Putamen (tissue), 1 donor: ENCODE results near the gene DYSF.
A peak's percentile ranks its signal among the peaks of the same experiment; 100 is the strongest.

Source experiments
- DNase-seq: peaks from one replicate; pipeline ENCODE4 v3.0.0-alpha.2; 2016; ENCODE audit warnings: low spot score

The DYSF gene

DNA sequence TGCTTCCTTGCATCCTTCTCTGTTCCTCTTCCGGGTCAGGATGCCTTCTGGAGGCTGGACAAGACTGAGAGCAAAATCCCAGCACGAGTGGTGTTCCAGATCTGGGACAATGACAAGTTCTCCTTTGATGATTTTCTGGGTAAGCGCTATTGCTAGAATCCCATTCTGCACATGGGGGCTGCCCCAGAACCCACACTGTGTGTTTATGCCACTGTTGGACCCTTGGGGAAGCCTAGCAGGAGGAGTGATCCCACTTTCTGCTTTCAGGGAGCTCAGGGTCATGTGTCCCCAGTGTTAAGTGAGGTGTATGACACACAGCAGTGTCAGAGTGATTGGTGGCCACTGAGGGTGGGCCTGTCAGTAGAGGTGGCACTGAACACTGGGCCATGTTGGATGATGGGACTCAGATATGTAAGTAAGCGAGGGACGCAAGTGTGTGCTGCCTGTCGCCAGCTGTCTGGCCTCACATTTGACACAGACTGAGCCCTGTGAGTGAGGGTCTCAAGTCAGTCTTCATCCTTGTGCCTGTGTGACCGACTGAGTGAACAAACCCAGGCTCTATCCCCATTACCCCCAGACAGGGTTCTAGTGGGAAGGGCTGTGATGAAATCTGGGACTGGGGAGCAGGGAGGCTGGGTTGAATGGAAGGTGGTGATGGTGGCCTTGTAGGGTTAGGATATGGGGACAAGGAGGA, 220.9 kb downstream of the DYSF start:
- DNase-seq, result no peak

DNA sequence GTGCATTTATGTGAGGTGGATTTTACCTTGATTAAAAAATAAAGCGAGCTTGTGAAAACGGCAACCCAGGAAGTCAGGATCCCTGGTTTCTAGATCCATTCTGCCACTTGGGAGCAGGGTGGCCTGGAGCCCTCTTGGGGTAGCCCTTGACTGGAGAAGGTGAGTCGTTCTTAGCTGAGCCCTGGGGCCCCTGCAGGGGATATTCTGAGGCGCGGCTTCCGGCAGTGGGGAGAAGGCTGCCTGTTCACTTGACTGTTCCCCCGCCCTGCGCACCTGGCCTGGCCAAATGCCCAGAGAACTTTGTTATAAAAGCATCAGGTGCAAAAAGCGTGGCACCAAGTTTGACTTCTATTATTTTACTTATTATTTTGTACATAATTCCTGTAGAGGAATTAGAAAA, 221.9 kb downstream of the DYSF start:
- DNase-seq, result no peak

DNA sequence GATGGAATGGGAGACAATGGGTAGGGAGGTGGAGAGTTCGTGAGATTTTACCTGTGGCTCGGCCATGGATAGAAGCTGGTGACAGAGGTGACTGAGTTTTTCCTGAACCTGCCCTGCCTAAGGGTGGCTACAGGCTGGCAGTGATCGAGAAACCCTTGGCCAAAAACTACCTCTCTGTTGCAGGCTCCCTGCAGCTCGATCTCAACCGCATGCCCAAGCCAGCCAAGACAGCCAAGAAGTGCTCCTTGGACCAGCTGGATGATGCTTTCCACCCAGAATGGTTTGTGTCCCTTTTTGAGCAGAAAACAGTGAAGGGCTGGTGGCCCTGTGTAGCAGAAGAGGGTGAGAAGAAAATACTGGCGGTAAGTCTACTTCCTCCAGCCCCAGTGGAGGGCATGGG, 225.5 kb downstream of the DYSF start:
- no peak for DNase-seq

DNA sequence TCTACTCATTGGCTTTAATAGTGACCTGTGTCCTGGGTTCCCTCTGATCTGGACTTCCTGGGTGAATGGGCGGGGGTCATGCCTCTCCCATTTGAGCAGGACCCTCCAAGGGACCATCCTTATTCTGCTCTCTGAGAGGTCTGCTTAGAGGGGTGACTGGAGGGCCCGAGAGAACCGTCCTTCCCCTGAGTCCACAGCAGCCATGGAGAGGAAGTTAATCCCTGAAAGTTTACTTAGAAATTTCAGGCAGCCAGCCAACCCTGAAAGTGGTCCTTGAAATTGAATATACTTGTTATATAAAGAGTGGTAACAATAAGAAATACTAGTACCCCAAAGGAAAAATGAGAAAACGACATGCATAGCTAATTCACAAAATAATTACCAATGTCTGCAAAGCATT, 226.1 kb downstream of the DYSF start:
- no peak for DNase-seq

DNA sequence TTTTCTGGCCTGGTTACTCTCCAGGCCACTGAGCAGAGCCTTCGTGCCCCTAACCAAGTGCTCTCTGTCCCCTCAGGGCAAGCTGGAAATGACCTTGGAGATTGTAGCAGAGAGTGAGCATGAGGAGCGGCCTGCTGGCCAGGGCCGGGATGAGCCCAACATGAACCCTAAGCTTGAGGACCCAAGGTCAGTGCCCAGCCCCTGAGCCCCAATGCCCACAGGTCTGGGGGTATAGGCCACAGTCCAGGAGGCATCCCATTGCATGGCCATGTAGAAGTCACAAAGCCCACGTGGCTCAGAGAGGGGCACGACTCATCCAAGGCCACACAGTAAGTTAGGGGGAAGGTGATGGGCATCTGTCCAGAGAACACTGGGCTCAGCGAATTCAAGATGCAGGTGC, 227.6 kb downstream of the DYSF start:
- no peak for DNase-seq

DNA sequence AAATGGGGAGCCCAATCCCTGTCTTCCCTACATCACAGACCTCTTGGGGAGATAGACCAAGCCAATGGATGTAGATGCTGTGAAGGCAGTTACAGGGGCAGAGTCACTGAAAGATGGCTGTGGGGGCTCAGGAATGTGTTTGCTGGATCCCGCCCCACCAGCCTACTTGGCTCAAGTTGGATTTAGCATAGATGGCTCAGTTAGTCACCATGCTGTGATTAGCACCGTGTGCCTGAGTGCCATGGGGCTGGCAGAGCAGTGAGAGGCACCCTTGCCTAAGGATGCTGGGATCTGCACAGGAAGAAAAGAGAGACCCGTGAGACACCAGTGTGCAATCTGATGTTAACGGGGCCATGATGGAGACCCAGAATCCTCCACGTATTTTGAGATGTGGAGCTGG, 228.3 kb downstream of the DYSF start:
- no peak for DNase-seq

DNA sequence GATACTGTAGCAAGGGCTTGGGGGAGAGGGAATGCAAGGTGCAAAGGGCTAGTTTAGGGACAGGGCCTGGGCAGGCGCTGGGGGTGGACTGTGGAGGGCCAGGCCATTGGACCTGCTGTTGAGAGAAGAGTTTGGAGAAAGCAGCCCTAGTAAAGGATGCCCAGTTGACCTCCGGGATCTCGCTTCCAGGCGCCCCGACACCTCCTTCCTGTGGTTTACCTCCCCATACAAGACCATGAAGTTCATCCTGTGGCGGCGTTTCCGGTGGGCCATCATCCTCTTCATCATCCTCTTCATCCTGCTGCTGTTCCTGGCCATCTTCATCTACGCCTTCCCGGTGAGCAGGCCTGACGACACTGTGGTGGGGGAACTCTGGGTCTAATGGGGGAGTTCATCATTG, 229.0 kb downstream of the DYSF start:
- no peak for DNase-seq

DNA sequence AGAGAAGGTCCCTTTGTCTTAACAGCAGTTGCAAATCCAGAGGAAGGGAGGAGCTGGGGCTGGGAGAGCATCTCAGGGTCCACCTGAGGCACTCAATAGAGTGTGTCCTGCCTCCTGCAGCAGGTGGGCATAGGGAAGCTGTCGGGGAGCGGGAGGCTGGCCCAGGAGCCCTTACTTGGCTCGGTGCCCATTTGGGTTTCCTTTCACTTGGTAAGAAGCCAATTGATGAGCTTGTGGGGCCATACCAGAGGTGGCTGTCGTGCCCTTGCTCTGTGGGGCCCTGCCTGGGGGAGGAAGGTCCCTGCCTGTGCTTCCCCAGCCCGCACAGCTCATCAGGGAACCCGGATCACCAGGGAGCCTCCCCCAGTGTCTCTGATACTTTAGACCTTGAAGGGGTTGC, 229.7 kb downstream of the DYSF start:
- DNase-seq, result no peak

DNA sequence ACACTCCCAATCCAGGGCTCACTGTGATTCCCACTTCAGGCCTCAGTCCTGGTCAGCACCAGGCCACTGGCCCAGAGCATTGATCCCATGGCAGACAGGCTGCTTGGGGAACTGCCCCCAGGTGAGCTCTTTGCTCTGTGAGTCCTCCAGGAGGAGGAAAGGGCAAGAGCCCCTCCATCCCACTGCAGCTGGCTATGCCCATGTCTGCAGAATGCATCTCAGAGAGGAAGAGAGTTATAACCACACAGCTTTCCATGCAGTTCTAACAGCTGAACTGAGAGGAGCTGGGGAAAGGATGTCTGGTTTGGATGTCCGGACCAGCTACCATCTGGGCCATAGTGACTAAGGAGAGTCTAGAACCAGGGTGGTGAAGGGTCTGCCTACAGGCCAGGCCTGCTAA, 230.3 kb downstream of the DYSF start:
- DNase-seq, result no peak

DNA sequence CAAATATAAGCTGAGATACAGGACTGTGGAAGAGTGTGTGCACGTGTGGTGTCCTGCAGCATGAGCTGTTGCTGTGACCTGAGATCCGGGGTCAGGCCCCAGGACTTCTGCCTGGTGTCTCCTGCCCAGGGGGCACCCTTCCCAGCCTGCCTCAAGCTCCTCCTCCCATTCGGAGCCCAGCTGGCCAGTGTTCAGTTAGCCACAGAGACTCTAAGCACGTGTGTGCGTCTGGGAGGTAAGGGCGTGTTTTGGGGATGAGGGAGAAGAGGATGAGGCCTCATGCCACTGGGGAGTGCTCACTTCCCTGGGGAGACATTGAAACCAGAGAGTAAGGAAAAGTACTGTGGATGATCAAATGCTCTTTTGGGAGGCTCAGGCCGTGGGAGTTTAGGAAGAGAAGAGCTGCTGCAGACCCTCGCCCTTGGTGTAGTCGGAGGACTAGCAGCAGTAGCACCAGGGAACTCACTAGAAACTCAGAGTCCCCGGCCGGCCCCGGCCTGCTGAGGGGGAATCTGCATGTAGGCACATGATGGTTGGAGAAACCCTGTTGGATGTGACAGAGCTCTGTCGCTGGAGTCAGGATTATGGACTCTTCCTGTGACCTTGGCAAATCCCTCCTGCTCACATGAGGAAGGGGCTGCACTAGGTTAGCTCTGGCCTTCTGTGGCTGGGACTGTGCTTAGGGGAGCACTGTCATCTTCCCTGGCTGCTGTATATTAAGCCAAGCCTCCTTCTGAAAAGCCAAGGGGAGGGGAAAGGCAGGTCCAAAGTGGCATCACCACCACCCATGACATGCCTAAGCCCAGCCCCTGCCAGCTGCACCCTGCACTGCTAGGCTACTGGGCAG, 231.1 kb downstream of the DYSF start:
- DNase-seq, result no peak

DNA sequence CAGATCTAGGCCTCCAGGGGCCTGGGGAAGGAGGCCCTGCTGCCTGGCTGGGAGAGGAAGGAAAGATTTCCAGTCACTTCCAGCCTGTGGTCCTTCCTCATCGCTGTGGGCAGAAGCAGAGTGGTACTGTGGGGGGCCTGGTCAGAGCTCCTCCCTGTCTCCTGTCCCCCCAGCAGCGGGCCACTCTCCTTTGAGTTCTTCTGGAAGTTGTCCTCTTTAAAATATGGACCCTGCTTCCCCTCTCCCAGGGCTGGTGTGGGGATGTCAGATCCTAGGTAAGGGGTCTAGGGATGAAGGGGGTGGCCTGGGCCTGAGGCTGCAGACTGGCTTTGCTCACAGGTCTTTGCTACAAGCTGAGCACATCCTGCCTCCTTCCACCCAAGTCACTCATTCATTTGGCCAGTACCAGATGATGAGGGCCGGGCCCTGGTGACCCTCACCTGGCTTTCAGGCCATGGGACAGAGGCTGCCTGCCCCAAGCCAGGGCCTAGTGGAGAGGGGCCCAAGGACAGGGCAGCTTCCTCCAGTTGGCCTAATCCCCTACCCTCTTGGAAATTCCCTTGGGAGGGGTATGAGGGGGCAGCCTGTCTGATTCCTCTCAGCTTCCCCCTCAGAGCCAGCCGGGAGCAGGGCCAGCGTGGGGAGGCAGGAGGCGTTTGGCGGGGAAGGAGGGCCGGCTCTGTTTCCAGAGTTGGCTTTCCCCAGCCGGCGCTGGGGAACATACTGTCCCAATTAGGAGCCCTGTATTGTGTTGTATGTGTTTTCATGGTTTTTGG, 231.9 kb downstream of the DYSF start:
- DNase-seq, result peak; percentile 43

DNA sequence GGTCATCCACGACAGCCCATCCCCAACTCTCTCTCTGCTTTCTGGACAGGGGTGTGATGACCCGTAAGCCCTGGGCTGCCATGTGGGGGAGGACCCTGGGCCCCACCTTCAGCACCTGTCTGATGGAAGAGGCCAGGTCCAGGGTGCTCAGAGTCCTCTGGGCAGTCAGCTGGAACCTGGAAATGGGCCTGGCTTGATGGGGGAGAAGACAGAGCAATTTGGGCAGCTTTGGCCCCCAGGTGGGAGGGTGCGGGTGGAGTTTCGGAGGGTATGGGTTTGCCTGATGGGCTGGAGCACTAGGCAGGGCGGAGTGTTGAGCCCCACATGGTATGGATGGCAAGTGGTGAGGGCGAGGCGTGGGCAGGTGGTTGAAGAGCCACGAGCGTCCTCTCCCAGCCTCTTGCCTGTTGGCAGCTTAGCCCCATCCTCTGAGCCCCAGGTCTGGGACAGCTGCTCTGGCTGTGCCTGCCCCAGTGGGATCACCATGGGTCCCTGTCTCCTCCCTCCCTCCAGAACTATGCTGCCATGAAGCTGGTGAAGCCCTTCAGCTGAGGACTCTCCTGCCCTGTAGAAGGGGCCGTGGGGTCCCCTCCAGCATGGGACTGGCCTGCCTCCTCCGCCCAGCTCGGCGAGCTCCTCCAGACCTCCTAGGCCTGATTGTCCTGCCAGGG, 232.7 kb downstream of the DYSF start:
- DNase-seq, result no peak

DNA sequence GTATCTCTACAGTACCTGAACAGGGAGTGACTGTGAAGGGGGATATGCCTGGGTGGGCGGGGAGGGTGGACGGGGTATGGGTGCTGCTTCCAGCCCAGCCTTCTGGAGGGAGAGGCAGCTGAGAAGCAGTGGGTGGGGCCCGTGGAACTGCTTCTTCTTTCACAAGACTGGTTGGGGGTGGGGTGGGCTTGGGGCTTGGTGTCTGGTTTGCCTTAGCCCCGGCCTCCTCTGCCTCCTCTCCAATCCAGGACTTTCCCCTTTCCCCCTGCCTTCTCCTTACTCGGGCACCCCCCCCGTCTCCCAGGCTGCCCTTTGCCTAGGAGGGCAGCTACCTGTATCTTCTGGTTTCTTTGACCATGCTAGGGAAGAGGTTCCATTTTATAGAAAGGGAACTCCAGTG, 233.4 kb downstream of the DYSF start:
- no peak for DNase-seq

DNA sequence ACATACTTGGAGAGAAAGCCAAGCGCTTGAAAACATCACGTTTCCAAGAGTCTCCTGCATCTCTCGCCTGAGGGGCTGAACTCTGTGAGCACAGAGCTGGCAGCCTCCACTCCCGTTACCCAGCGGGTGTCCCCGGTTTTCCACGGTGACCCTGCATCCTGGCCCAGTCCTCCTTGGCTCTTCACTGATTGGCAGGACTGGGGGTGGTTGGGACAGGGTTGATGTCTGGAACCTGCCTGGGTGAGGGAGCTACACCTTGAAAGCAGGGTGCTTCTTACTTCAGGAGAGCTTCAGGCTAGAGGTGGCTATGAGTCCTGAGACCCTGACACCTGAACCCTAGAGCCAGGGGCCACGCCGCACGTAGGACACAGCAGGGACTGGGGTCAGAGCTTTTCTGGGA, 234.1 kb downstream of the DYSF start:
- no peak for DNase-seq

DNA sequence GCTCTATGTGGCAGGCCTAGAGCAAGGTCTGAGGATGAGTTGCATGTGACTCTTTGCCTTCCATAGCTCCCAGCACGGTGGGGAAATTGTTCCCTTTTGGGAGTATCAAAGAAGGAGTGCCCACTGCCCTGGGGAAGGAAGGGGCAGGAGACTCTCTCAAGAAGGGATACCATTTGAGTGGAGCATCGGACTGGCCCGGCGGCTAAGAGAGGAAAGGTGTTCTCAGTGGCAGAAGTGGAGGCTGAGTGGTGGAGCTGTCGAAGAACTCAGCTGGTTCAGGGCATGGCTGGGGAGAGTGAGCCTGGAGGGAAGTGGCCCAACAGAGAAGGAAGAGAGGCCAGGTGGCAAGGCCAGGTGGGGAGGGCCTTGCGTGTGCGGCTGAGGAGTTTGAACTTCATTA, 235.2 kb downstream of the DYSF start:
- no peak for DNase-seq

DNA sequence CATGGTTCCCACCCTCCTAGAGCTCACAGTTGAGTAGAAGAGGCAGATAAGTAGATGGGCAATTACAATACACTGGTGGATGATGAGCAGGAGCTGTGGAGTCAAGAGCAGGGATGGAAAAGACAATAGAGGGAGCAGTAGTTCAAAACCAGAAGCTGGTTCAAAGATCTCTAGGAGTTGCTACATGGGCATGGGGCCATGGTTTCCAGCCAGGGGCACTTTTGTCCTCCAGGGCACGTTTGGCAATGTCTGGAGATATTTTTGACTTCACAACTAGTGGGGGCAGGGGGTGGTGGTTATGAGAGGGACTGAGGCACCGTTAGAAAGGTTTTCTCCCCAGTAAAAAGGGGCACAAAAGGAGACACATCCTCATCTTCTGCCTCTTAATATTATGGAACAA, 236.0 kb downstream of the DYSF start:
- no peak for DNase-seq

DNA sequence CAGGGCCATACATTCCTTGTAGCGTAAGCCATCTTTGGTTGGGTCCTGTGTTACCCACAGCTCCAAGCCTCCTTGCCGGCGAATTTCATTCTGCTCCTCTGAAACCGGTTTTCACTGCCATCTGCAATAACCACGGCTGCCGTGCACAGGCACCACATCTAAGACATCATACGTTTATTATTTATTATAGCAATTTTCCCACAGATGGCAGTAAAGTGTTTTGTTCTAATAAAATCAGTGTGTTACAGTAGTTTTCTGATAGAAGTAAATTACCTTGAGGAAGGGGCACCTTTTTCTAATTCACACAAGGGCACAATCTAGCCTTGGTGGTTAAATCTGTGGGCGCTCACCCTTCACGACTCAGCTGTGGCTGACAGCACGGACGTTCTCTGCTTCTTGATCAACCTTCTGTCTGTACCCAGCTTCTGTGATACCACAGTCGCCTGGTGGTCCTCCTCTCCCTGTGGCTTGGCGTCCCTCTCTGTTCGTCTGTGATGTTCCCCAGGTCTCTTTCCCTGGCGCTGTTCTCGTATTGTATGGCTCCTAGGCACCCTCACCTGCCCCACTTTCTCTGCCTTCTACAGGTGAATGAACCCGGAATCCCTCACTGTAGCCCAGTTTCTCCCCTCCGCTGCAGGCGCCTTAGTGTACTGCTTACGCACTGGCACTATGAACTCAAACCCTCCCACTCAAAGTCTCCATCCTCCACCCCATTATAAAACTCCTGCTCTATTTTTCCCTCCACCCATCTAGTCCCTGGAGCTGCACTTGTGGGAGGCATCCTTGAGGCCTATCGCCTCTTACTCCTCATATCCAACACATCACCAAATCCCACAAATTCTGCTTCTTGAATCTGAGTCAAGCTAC, 236.8 kb downstream of the DYSF start:
- no peak for DNase-seq

DNA sequence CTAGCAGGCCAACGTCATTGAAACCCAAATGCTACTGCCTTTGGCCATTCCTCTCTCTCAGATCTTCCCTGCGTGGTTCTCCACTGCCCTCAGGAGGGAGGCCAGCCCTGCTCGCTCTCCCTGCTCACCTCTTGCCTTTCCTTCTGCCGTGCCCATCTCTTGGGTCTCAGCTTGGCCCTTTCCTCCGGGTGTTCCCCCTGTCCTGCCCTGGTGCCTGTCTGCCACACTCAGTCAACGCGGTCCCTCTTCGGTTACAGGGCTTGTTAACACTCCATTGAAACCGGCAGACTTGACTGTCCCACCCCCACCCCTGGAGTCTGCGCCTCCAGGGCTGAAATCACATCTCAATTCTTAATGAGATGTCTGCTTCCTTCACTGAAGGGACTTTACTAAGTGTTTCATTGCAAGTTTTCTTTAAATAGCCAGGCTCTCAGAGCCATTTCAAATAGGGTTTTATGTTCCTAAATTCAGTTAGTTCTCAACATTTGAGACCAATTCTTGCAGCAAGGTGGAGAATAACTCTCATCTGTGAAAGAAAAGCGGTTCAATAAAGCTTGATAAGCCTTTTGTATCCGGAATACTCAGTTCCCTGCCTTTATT, 237.6 kb downstream of the DYSF start:
- no peak for DNase-seq

DNA sequence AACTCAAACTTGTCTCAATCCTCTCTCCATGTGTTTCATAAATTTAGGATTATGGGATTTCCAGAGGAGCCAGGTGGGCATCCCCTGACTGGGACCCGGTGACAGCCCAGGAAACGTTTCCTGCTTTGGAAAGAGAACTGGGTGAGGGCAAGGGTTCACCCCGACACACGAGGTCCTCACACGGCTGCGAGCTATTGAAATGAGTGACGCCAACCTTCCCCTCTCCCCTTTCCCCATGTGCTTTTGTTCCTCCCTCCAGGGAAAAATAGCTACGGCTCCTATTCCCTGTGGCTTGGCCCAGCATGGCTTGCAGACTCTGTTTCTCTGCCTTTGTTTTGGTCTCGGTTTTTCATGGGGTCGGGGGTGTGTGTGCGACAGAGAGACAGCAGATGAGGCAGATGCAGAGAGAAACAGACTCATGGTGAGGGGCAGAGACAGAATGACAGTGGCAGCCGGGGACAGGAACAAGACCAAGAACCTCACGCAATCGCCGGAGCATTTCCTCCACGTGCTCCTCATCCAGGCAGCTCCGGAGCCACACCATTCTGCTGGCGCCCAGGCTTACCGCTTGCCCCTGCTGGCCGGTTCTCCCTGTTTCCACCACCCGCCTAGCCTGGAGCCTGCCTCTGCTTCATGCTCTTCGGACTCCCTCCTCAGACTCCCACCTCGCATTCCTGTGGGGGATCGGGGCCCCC, 238.5 kb downstream of the DYSF start:
- no peak for DNase-seq

DNA sequence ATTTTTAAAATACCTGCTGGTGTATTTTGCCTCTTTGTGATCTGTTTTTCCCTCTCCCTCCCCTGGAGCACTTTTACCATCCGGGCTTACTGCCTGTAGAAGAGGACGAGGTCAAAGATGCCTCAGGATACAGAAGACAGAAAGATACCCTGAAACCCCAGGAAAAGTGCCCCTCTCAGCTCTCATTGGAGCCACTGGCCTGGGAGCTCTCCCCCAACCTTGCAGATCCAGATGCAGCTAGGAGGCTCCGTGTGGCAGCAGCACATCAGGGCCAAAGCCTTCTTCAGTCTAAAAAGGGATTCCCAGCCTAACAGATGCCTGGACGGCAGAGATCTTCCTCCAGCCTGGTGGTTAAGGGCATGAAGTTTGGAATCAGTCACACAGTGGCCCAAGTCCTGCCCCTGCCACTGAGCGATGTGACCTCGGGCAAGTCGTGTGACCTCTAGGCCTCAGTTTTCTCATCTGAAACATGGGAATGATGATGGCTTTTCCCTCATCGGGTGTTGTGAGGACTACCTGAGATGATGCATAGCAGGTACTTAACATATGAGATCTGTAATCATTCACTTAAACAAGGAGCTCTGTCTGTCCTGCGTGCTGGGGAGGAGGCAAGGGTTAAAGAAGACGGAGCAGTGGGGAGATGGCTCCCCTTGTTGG, 239.4 kb downstream of the DYSF start:
- DNase-seq, result no peak
